Measurements from ENCODE around the gene CENPA. TPM values are rescaled to one million over a fixed set of nuclear protein-coding genes. Genes with fewer than 3 reads are reported as not detected.

The CENPA gene
- 21.2 and 27.1 TPM in 2 replicates for total RNA-seq (2014; rRNA removed; shearing (Covaris generic))

DNA sequence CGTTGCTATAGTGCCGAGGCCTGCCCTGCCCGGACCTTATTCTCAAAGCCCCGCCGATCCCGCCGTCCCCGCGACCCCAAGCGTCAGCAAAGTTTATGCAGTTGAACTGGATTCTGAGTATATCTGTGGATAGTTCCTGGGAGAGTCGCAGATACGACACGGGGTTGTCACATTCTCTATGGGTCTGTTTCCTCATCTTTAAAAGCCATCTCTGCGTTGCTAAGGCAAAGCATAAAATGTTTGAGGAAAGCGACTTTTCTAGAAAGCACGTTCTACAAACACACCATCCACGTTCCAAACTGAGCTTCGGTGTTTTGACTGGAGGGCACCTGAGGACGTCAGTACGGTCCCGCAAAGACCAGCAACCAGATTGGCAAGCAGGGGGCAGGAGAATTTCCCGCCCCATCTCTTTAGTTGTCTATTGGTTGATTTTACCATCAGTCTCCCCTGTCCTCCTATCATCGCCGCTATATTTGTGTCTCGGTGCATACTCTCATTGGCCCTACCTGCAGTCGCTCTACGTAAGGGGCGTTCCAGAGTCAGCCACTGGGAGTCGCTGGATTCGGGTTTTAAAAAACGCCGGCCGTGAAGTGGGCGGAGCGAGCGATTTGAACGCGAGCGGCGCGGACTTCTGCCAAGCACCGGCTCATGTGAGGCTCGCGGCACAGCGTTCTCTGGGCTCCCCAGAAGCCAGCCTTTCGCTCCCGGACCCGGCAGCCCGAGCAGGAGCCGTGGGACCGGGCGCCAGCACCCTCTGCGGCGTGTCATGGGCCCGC is at the start of gene CENPA:
TSS of gene CENPA (plus strand) at position 626 of the 776 bp plus-strand sequence. CDS start at position 767, 141 bp downstream.

DNA sequence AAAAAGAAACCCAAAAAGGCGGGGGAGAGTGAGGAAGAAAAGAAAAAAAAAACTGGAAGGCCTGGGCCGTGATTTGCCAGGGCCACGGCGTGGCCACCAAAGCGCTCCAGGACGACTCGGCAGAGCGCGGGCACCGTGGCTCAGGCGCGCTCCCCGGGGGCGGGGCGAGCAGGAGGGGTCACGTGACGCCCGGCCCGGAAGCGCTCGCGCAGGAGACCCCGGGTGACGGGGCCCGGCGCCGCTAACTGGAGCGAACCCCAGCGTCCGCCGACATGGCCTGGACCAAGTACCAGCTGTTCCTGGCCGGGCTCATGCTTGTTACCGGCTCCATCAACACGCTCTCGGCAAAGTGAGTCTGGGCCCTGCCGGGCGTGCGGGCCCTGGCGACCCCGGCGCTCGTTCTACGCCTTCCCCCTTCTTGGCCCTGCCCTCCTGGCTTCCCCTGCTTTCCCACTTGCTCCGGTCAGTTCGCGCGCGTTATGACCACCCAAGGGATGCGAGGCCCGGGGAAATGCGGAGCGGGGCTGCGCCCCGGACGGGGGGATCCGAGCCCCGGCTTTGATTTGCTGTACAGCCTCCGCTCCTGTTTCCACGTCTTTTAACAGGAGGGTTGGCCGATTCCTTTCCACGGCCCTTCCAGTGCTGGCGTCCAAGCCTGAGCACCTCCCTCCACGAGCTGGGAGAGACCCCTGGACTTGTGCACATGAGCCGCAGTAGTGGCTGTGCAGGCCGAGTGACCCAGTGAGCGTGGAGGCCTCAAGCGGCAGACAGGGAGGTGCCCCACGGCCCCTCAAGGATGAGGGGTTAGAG is 21.6 kb upstream of the CENPA start, which contains the start of gene SLC35F6:
TSS of gene SLC35F6 (plus strand) at position 207 of the 810 bp plus-strand sequence. CDS start at position 273, 66 bp downstream.

Other genes starting within 250 kb of the CENPA start
- not detected in 2 replicates for gene CIB4, start 144.7 kb upstream of the CENPA start, total RNA-seq (2014; rRNA removed; shearing (Covaris generic))
- gene KCNK3, start 93.3 kb upstream of the CENPA start, total RNA-seq (2014; rRNA removed; shearing (Covaris generic)) = 0.37 and 0.60 TPM in 2 replicates
- gene SLC35F6, start 21.8 kb upstream of the CENPA start, total RNA-seq (2014; rRNA removed; shearing (Covaris generic)) = 27.8 and 32.7 TPM in 2 replicates
- 2.4 and 3.0 TPM in 2 replicates for gene DPYSL5, start 62.1 kb downstream of the CENPA start, total RNA-seq (2014; rRNA removed; shearing (Covaris generic))
- gene MAPRE3, start 184.6 kb downstream of the CENPA start, total RNA-seq (2014; rRNA removed; shearing (Covaris generic)) = 7.2 and 8.4 TPM in 2 replicates
- gene TMEM214, start 246.9 kb downstream of the CENPA start, total RNA-seq (2014; rRNA removed; shearing (Covaris generic)) = 38.3 and 48.0 TPM in 2 replicates

Measured in A375 (cell line).